VCaP (cell line): ENCODE results near the gene SFTPD.
"Not testable (repeated sequence)": the region's sequence is repeated elsewhere in the genome, so short reads cannot be mapped to it uniquely, and the experiment has no call there.

ENCODE experiments used
- H3K27ac ChIP-seq: fragments of 450-650 bp; 2 replicates; pipeline ENCODE4 v1.5.1; 2017
- CTCF ChIP-seq: fragments of 450-650 bp; conservative IDR thresholded peaks from 2 replicates; pipeline ENCODE4 v1.5.1; 2017; ENCODE audit warnings: mild to moderate bottlenecking, moderate library complexity

Gene SFTPD

GRCh38 chr10:79890469-79890868, 58.4 kb downstream of the SFTPD start:
- no peak for TF ChIP-seq CTCF

GRCh38 chr10:79888984-79889383, 59.9 kb downstream of the SFTPD start:
- H3K27ac ChIP-seq: not testable (repeated sequence)

More at GRCh38 chr10:79890469-79890868, 58.4 kb downstream of the SFTPD start:
- H3K27ac ChIP-seq: no peak overlapping the region
